Hepatocyte (in vitro differentiated cells): ENCODE measurements around the gene WDR1. TPM values are rescaled to one million over a fixed set of nuclear protein-coding genes. Genes with fewer than 3 reads are reported as not detected.

ENCODE experiments used
- DNase-seq: peaks from one replicate; pipeline ENCODE4 v3.0.0-alpha.2; 2016; ENCODE audit warnings: low spot score
- H2AFZ ChIP-seq: fragments of 200-600 bp; sonication (generic); 2 replicates; pipeline ENCODE4 v1.6.0; 2016; ENCODE audit warnings: antibody characterized with exemption, mild to moderate bottlenecking
- H3K27ac ChIP-seq: fragments of 200-600 bp; sonication (generic); 2 replicates; pipeline ENCODE4 v1.5.1; 2016; ENCODE audit warnings: mild to moderate bottlenecking
- H3K27me3 ChIP-seq: fragments of 200-600 bp; sonication (generic); 2 replicates; pipeline ENCODE4 v1.6.1; 2016
- H3K36me3 ChIP-seq: fragments of 200-600 bp; sonication (generic); replicated peaks from 2 replicates; pipeline ENCODE4 v1.5.1; 2016; ENCODE audit warnings: low read depth; ENCODE audit not compliant: insufficient read depth
- H3K4me1 ChIP-seq: fragments of 200-600 bp; sonication (generic); 2 replicates; pipeline ENCODE4 v1.5.1; 2016; ENCODE audit warnings: mild to moderate bottlenecking, moderate library complexity; ENCODE audit not compliant: insufficient read depth
- H3K4me2 ChIP-seq: fragments of 200-600 bp; sonication (generic); 2 replicates; pipeline ENCODE4 v1.6.0; 2016
- H3K4me3 ChIP-seq: fragments of 200-600 bp; sonication (generic); 2 replicates; pipeline ENCODE4 v1.5.1; 2016; ENCODE audit warnings: mild to moderate bottlenecking
- H3K79me2 ChIP-seq: fragments of 200-600 bp; sonication (generic); 2 replicates; pipeline ENCODE4 v1.6.0; 2017; ENCODE audit warnings: mild to moderate bottlenecking
- H3K9me2 ChIP-seq: fragments of 200-600 bp; sonication (generic); replicated peaks from 2 replicates; pipeline ENCODE4 v1.6.0; 2017; ENCODE audit warnings: mild to moderate bottlenecking; ENCODE audit not compliant: insufficient read depth
- H3K9me3 ChIP-seq: fragments of 200-600 bp; sonication (generic); 2 replicates; pipeline ENCODE4 v1.5.1; 2016; ENCODE audit warnings: low read depth, mild to moderate bottlenecking
- H4K20me1 ChIP-seq: fragments of 200-600 bp; sonication (generic); 2 replicates; pipeline ENCODE4 v1.6.0; 2016; ENCODE audit warnings: mild to moderate bottlenecking; ENCODE audit not compliant: insufficient read depth, poor library complexity, severe bottlenecking
- CTCF ChIP-seq: fragments of 200-600 bp; sonication (generic); IDR thresholded peaks from 2 replicates; pipeline ENCODE4 v1.5.1; 2016; ENCODE audit warnings: antibody characterized with exemption, mild to moderate bottlenecking; ENCODE audit not compliant: poor library complexity
- EZH2 ChIP-seq: fragments of 200-600 bp; sonication (generic); IDR thresholded peaks from 2 replicates; pipeline ENCODE4 v1.6.1; 2016; ENCODE audit warnings: antibody characterized with exemption, mild to moderate bottlenecking, borderline replicate concordance
- EZH2phosphoT487 ChIP-seq: fragments of 200-600 bp; sonication (generic); IDR thresholded peaks from one replicate; pipeline ENCODE4 v1.6.1; 2018; ENCODE audit warnings: antibody characterized with exemption, mild to moderate bottlenecking, low read depth, moderate library complexity; ENCODE audit not compliant: unreplicated experiment, severe bottlenecking
- WGBS: methylation state at CpG from one replicate; pipeline ENCODE4 v1.1.6; 2016; ENCODE audit warnings: low lambda C conversion rate; ENCODE audit errors: missing lambda C conversion rate; 5-methylcytosine and 5-hydroxymethylcytosine counted together
- polyA plus RNA-seq: library from polyadenylated mRNA; unstranded; fragments of >200 nt; fragmentation: Nextera tagmentation; extraction: Ambion mirVana; gene quantifications from 2 replicates; pipeline ENCODE4 v1.2.1, GENCODE V29; 2016
- total RNA-seq: library from RNA; depleted of rRNA; stranded (reverse); fragments of >200 nt; gene quantifications from 2 replicates; pipeline ENCODE4 v1.2.3, GENCODE V29; 2014

Gene WDR1
- total and polyA plus RNA-seq, 2 experiments from 2014 or later, result 176 to 179 TPM

DNA sequence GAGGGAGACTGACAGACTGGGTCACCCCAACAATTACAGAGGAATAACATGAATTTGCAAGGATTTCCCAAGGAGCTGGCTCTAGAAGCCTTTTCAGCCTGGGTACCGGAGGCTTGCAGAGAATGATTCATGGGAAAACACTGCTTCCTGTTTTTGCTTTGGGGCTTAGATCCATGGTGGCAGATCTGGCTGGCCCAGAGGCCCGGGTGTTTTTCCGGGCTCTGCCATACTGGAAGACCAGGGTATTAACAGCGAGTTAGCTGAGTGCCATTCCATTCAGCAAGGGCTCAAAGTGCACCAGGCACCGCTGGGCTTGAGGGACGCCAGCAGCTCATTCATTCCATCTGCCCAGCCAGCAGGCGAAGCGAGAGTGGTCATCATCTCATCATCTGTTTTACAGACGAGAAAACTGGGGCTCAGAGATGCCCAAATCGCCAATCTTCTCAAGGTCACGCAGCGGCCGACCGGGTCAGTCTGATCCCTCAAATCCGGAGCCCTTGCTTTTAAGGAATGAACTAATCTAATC is 1.3 kb downstream of the WDR1 start:
- TF ChIP-seq EZH2 (no peak), CTCF (no peak), EZH2phosphoT487 (no peak)
- H3K4me1 ChIP-seq, result peaks cover 16% of the 10 kb centered on the region
- H3K4me2 ChIP-seq, result peak overlapping the region; percentile 94
- peak overlapping the region; percentile 96 for H3K27ac ChIP-seq
- H3K79me2 ChIP-seq, result peaks cover 57% of the 10 kb centered on the region
- H4K20me1 ChIP-seq, result peaks cover 48% of the 10 kb centered on the region
- WGBS, result 59% methylated on average over 15 of the region's 15 CpGs
- peak overlapping the region; percentile 88 for H3K4me3 ChIP-seq
- no peaks in the 10 kb centered on the region for H3K9me3 ChIP-seq
- H3K27me3 ChIP-seq, result no peaks in the 10 kb centered on the region
- peak; percentile 50 for DNase-seq
- H2AFZ ChIP-seq, result no peak overlapping the region
- H3K36me3 ChIP-seq, result no peaks in the 10 kb centered on the region
- H3K9me2 ChIP-seq, result no peaks in the 10 kb centered on the region

GRCh38 chr4:10114607-10115006 is 2.0 kb downstream of the WDR1 start:
- H3K9me2 ChIP-seq, result no peaks in the 10 kb centered on the region
- peaks cover 16% of the 10 kb centered on the region for H3K4me1 ChIP-seq
- 87% methylated on average over 7 of the region's 7 CpGs for WGBS
- H3K79me2 ChIP-seq, result peaks cover 65% of the 10 kb centered on the region
- peak overlapping the region; percentile 96 for H3K27ac ChIP-seq
- H3K27me3 ChIP-seq, result no peaks in the 10 kb centered on the region
- no peak overlapping the region for H2AFZ ChIP-seq
- no peak for DNase-seq
- H3K4me3 ChIP-seq, result no peak overlapping the region
- H3K4me2 ChIP-seq, result peak overlapping the region; percentile 94
- no peaks in the 10 kb centered on the region for H3K9me3 ChIP-seq
- no peaks in the 10 kb centered on the region for H3K36me3 ChIP-seq
- H4K20me1 ChIP-seq, result peaks cover 52% of the 10 kb centered on the region
- no peak for TF ChIP-seq EZH2

DNA sequence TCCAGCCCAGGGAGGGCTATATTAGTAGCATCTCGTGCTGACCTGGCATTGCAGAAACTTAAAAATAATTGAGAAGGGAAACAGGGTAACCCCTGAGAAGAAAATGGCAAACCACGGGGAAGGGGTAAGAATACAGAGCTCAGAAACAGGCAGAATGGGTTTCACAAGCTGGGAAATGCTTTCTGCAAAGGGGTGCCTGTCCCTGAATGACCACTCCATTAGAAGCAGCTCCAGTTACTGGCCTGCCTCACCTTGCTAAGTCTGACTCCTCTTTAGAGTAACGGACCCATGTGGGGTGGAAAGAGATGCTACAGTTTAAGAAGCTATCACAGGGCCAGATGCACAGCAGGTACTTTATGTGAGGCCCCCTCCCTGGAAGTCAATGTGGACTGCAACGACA is 2.5 kb downstream of the WDR1 start:
- H3K4me3 ChIP-seq, result no peak overlapping the region
- H3K4me2 ChIP-seq, result peak overlapping the region; percentile 94

More for the DNA sequence above, 2.5 kb downstream of the WDR1 start:
- H3K9me2 ChIP-seq, result no peaks in the 10 kb centered on the region
- H3K27me3 ChIP-seq, result no peaks in the 10 kb centered on the region
- 90% methylated on average over 4 of the region's 4 CpGs for WGBS
- TF ChIP-seq CTCF (no peak), EZH2 (no peak), EZH2phosphoT487 (no peak)
- H4K20me1 ChIP-seq, result peaks cover 57% of the 10 kb centered on the region
- peaks cover 16% of the 10 kb centered on the region for H3K4me1 ChIP-seq
- H2AFZ ChIP-seq, result no peak overlapping the region
- no peaks in the 10 kb centered on the region for H3K9me3 ChIP-seq
- no peak overlapping the region for H3K27ac ChIP-seq
- H3K79me2 ChIP-seq, result peaks cover 69% of the 10 kb centered on the region
- no peaks in the 10 kb centered on the region for H3K36me3 ChIP-seq
- no peak for DNase-seq
